Stimulated activated CD4-positive, alpha-beta T cell treated with anti-CD3 and anti-CD28 coated beads, Interleukin-4, amount 100 ng/mL, for 1 hour (primary cell): ENCODE results near the gene MVB12B.

Source experiments
- DNase-seq: peaks from one replicate; pipeline ENCODE4 v3.0.0-alpha.2; 2020

MVB12B gene

GRCh38 chr9:126435105-126435504 lies 108.5 kb downstream of the MVB12B start:
- no peak for DNase-seq

DNA sequence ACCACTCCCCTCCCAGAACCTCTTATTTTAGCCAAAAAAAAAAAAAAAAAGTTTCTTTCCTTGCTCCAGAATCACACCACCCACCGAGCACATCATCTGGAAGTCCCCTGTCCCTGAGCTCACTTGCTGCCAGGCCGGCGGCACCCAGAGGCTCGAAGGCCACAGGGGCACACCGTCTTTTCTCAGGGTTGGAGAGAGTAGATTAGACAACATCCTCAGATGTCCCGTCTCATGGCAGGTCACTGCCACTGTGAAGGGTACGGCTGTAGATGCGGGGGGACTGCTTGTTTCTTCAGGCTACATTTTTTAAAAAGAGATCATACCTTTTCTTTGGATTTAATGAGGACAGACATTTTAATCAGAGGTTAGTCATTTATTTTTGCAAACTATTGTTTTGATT lies 109.0 kb downstream of the MVB12B start:
- no peak for DNase-seq

DNA sequence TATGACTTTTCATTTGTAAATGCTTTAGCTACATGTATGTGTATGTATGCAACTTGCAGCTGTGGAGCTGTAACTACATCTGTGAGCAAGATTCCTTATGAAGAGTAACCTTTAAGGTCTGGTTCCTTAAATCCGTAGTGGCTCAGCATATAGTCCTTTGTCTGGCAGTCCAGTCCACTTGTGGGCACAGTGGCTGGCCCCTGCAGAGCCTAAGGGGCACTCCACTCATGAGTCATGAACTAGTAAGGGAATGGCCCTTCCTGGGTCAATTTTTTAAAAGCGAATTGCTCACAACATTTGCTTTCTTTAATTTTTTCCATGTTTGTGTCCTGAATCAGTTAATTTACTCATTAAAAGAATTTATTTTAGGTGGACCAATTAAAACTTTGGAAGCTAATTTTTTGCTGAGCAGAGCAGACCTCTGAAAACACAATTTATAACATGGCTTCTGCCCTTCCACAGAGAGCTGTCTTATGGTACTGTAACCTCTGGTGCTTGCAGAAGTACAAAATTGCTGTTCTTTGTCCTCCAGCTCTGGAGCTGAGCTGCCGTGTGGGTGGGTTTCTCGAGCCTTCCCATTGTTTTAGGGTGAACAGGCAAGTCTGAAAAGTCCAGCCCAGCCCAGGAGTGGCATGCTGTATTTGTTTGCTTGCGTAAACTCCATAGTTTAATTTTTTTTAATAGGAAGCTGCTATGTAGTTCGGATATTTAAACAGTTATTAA lies 110.1 kb downstream of the MVB12B start:
- no peak for DNase-seq

DNA sequence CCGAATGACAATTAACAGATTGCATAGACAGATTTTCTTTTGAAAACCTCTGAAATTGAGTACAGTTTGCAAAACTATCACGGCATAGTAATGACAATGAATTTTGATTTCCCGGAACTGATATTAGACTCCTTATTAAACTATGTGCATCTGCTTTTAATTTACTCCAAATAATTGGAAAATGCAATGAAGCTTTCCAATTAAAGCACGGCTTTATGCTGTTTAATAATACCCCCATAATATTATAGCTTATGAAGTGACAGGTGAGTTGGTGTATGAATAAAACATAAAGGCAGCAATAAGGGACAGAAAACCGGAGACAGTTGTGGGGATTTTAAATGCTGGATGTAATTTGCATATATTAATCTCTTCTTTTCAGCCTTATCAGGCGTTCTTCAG lies 110.6 kb downstream of the MVB12B start:
- no peak for DNase-seq

- DNase-seq = no peak
These were observed 111.1 kb downstream of the MVB12B start for GRCh38 chr9:126437701-126438100.

- DNase-seq = no peak
These were observed 112.2 kb downstream of the MVB12B start for GRCh38 chr9:126438741-126439401.

DNA sequence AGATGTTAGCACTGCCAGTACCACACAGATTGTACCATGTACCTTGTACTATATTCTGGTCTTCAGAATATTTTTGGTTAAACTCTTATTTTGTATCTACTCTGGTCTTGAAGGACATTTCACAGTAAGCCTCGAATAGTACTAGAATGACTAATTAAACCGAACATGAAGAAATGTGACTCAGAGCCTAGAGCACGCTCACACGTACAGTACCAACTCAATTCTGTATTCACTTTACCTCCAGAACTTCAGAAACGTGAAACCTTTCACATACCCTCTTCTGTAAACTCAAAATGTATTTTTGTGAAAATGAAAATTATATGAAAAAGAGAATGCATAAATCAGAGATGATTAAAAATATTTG lies 112.8 kb downstream of the MVB12B start:
- DNase-seq = no peak

GRCh38 chr9:126439883-126440653 lies 113.4 kb downstream of the MVB12B start:
- no peak for DNase-seq

DNA sequence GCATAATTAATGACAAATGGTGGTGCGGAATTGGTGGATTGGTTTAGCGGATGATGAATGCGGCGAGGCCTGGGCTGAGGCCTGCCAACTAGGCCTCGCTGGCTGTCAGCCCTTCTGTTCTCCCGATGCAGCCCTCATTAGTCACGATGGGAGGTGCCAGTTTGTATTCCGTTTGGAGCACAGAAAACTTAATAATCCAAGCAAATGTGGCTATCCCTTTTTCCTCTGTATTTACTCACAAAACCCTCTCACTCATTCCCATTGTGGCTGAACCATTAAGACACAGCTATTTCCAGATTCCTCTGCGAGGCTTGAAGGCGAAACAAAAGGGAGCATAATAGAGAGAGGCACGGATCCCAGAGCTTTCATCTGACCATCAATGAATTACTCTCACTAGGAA lies 114.3 kb downstream of the MVB12B start:
- no peak for DNase-seq

- no peak for DNase-seq
These were observed 116.0 kb downstream of the MVB12B start for GRCh38 chr9:126442636-126443035.

DNA sequence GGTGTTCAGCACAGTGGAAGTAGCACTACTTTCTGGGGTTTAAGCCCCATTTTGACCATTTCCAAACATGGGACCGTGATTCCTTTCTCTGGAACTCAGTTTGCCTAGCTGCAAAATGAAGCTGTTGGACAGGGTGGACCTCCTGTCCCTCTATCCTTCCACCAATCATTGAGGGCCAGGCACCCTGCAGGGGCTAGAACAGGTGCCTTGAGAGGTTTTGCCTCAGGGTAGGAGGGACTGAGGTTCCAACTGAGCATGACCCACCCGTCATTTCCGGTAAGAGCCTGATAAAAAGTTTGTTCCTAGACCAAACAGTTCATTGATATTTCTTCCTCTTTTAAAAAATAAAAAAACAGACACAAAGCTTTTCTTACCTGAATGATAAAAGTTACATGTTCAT lies 116.5 kb downstream of the MVB12B start:
- no peak for DNase-seq

GRCh38 chr9:126448136-126448535 lies 121.5 kb downstream of the MVB12B start:
- DNase-seq = no peak

- DNase-seq = no peak
These were observed 122.4 kb downstream of the MVB12B start for GRCh38 chr9:126448865-126449577.

GRCh38 chr9:126449725-126450667 lies 123.4 kb downstream of the MVB12B start:
- DNase-seq = no peak

DNA sequence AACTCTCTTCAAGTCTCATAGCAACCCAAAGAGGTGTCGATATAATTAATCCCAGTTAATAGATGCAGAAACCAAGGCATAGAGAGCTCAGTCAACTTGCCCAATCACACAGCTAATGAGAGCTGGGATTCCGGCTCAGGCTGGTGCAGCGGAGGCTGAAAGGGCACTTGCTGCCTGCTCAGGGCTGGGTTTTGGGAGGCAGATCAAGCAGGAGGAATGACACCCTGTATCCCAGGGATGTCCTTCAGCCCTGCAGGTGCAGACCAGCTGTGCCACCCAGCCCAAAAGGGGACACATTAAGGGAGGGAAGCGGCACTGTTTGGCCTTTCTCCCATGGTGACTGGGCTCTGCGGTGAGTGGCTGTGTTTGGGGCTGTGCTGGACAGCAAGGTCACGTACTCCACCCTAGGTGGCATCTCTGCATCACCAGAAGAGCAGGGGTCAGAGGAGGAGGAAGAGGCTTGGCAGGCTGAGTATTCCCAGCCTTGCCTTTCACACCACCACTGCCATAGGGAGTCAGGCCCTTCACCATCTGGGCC lies 124.1 kb downstream of the MVB12B start:
- DNase-seq = no peak

DNA sequence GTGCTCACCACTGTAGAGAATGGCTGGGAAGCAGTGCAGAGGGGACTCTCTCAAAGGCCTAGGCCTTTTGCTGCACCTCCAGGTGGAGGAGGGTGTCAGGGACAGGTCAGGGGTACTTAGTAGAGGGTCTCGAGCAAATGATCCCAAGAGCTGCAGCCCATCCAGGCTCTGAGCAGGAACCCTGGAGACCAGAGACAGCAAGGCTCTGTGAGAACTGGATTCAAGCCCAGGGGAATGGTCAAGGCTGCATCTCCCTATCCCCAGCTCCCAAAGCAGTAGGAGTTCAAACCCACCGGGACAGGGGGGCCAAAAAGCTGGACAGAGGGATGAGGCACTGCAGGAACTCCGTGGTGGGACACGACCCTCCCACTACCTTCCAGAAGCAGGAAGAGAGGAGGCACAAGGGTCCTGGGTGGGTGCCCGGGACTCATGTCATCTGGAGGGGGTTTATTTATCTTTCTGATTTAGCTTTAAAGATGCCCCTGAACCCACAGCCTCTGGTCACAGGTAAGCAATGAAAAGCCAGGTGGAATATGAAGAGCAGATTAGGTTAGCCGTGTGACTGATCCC lies 124.8 kb downstream of the MVB12B start:
- DNase-seq = no peak

DNA sequence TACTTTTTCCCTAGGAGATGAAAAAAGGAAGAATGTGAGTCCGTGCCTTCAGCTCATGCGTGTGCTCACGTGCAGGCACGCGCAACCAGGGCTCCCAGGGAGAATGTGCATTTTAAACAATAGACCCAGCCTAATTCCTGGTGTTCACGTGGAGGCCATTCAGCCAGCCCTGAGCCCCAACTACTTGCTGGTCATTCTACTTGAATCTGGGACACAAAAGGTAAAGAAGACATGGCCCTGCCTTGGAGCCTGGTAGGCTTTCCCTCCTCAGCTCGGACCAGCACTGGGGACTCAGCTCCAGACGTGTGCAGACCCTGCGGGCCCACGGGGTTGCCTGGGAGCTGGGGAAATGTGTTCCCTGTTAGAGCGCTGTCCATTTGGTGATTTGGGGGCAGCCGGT lies 125.5 kb downstream of the MVB12B start:
- no peak for DNase-seq

DNA sequence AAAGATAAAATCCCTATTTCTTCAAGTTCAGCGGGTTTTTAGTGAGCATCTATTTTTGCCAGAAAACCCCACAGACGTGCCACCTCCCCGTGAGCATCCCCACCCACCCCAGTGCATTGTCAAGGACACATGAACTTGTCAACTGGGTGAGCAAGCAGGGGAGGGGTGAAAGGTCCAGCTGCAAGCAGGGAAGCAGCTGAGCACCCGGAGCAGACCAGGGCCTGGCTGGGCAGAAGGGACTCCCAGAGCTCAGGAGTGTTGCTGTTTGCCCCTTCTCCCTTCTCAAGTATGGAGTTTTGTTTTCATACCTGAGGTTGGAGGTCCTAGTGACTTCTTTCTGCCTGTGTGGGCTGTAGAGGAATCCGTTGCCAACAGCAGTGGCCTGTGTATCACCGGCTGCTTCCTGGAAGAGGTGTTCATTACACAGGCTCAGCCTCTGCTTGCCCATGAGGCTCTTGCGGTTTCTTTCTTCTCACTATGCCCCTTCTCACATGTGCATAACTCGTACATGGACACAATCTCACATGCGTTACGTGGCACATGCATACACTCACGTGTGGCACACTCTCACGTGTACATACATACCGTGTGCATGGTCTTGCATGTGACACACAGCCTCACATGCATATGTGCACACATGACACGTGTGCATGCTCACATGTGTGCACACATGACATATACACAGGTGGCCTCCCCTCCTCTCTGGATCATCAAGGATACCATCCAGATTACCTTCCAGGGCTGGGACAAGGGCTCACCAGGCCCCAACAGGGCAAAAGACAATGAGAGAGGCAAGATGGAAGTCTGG lies 126.7 kb downstream of the MVB12B start:
- no peak for DNase-seq

- no peak for DNase-seq
These were observed 127.6 kb downstream of the MVB12B start for GRCh38 chr9:126454215-126454614.

GRCh38 chr9:126454795-126455194 lies 128.2 kb downstream of the MVB12B start:
- DNase-seq = no peak
